MCF 10A (cell line): ENCODE results near the gene DEFB127. TPM values are rescaled to one million over a fixed set of nuclear protein-coding genes. Genes with fewer than 3 reads are reported as not detected.
"Not testable (repeated sequence)": the region's sequence is repeated elsewhere in the genome, so short reads cannot be mapped to it uniquely, and the experiment has no call there.

Experiments used
- BruUV-seq: library from RNA; stranded (reverse); fragments of 400-500 nt; replicated peaks from 2 replicates; lab custom pipeline; 2021; lab: Mats Ljungman, UMichigan
- CTCF ChIA-PET: fragments of 300-600 bp; sonication (Branson Sonifier 250); formaldehyde crosslinking; extraction: SDS; loops from one replicate; lab custom pipeline; 2021; ENCODE audit warnings: antibody characterized with exemption, inconsistent platforms; lab: Yijun Ruan, JAX
- POLR2A ChIA-PET: fragments of 300-600, 350-650 bp; sonication (Branson Sonifier 250); formaldehyde crosslinking; extraction: SDS; loops from one replicate; lab custom pipeline; 2020; ENCODE audit warnings: antibody characterized with exemption, inconsistent platforms; lab: Yijun Ruan, JAX
- DNase-seq: peaks from one replicate; pipeline ENCODE4 v3.0.0-alpha.2; 2018; ENCODE audit not compliant: unreplicated experiment
- H3K27ac Mint-ChIP-seq: one replicate; pipeline ENCODE4 v1.8.0; 2022; ENCODE audit warnings: mild to moderate bottlenecking, low read depth, mixed read lengths; ENCODE audit not compliant: unreplicated experiment
- H3K27me3 Mint-ChIP-seq: one replicate; pipeline ENCODE4 v1.8.0; 2022; ENCODE audit warnings: mixed read lengths; ENCODE audit not compliant: insufficient read depth, unreplicated experiment
- H3K36me3 Mint-ChIP-seq: one replicate; pipeline ENCODE4 v1.8.0; 2022; ENCODE audit warnings: mild to moderate bottlenecking, moderate library complexity, mixed read lengths; ENCODE audit not compliant: insufficient read depth, unreplicated experiment
- H3K4me1 Mint-ChIP-seq: one replicate; pipeline ENCODE4 v1.8.0; 2022; ENCODE audit warnings: mixed read lengths; ENCODE audit not compliant: insufficient read depth, unreplicated experiment
- H3K4me3 Mint-ChIP-seq: one replicate; pipeline ENCODE4 v1.8.0; 2022; ENCODE audit warnings: mild to moderate bottlenecking, moderate library complexity, mixed read lengths; ENCODE audit not compliant: unreplicated experiment
- H3K9me3 Mint-ChIP-seq: one replicate; pipeline ENCODE4 v1.8.0; 2022; ENCODE audit warnings: mixed read lengths; ENCODE audit not compliant: unreplicated experiment
- CTCF ChIP-seq: fragments of 200-600 bp; IDR thresholded peaks from one replicate; pipeline ENCODE4 v1.8.0; 2022; ENCODE audit warnings: antibody characterized with exemption, mild to moderate bottlenecking; ENCODE audit not compliant: unreplicated experiment
- intact Hi-C: fragments of 100-400 bp; cut with micrococcal nuclease; formaldehyde crosslinking; loops from 2 replicates; pipeline ENCODE4 v1.14.1; 2022
- total RNA-seq: library from RNA; stranded (reverse); gene quantifications from 2 replicates; pipeline ENCODE4 v1.2.3, GENCODE V29; 2022

DEFB127 gene
- total RNA-seq, 1 experiment from 2014 or later, result not detected

DNA sequence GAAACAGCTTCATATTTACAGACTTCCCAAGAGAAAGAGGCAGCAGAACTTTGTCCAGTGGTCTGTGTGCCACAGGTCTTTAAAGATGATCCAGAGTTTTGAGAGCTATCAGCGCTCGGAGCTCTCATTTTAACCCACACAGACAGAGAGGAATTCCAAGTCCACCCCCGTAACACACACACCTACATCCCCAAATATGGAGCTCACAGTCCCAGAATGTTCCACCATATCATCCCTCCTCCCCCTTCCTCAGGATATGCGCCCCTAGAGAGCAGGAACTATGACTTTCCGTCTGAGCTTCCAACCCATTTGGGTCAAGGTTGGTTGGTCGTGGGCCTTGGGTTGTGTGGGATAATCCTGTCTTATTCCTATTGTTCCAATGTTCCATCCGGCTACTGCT lies 32.4 kb downstream of the DEFB127 start, which contains the start of gene DEFB128:
Gene DEFB128, minus strand, starts transcription at position 101 of the 400 bp plus-strand sequence. Its CDS starts 88 bp downstream, at position 13.
- peaks cover 62% of the 10 kb centered on the region for H3K27me3 Mint-ChIP-seq
- no peaks in the 10 kb centered on the region for H3K36me3 Mint-ChIP-seq
- no peak within 1 kb of the TSS for H3K4me3 Mint-ChIP-seq

DNA sequence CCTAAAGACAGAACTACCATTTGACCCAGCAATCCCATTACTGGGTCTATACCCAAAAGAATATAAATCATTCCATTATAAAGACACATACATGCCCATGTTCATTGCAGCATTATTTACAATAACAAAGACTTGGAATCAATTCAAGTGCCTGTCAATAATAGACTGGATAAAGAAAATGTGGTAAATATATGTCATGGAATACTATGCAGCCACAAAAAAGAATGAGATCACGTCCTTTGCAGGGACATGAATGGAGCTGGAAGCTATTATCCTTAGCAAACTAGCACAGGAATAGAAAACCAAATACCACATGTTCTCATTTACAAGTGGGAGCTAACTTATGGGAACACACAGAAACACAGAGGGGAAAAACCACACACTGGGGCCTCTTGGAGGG lies 41.0 kb downstream of the DEFB127 start:
- TF ChIP-seq CTCF, result no peak
- intact Hi-C loops, result no loop called here
- Mint-ChIP-seq H3K36me3 (no peaks in the 10 kb centered on the region), H3K4me3 (no peak overlapping the region), H3K9me3 (no peaks in the 10 kb centered on the region), H3K27ac (no peak overlapping the region), H3K27me3 (peaks cover 47% of the 10 kb centered on the region), H3K4me1 (no peaks in the 10 kb centered on the region)
- CTCF ChIA-PET, result no interaction called here
- DNase-seq, result no peak
- no TSS peak for BruUV-seq
- POLR2A ChIA-PET, result no interaction called here

More for the DNA sequence above, 32.4 kb downstream of the DEFB127 start, which contains the start of gene DEFB128:
- no peak within 1 kb of the TSS for H3K27ac Mint-ChIP-seq
- BruUV-seq, result no TSS peak
- no peaks in the 10 kb centered on the region for H3K4me1 Mint-ChIP-seq
- DNase-seq, result no peak
- ChIA-PET POLR2A (interaction anchor here (0.9 kb wide), 1 partner anchor 17 kb away, joined by 3 read pairs; no protein-coding TSS in a partner anchor), CTCF (interaction anchor here (0.9 to 1.0 kb wide), 2 partner anchors 19 to 30 kb away, joined by 3 read pairs; no protein-coding TSS in a partner anchor)
- intact Hi-C loops, result no loop called here
- TF ChIP-seq CTCF, result no peak
- peaks cover 7% of the 10 kb centered on the region for H3K9me3 Mint-ChIP-seq

- H3K9me3 Mint-ChIP-seq, result no peaks in the 10 kb centered on the region
- BruUV-seq, result no TSS peak
These were observed 42.7 kb downstream of the DEFB127 start for GRCh38 chr20:199996-200395.

DNA sequence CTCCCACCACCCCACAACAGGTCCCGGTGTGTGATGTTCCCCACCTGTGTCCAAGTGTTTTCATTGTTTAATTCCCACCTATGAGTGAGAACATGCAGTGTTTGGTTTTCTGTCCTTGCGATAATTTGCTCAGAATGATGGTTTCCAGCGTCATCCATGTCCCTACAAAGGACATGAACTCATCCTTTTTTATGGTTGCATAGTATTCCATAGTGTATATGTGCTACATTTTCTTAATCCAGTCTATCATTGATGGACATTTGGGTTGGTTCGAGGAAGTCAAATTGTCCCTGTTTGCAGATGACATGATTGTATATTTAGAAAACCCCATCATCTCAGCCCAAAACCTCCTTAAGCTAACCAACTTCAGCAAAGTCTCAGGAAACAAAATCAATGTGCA lies 46.4 kb downstream of the DEFB127 start:
- intact Hi-C loops, H3K4me1 Mint-ChIP-seq, DNase-seq, H3K27ac Mint-ChIP-seq, H3K36me3 Mint-ChIP-seq, BruUV-seq, H3K4me3 Mint-ChIP-seq, H3K9me3 Mint-ChIP-seq: not testable (repeated sequence)
- ChIA-PET CTCF (interaction anchor here (0.6 to 2.2 kb wide), 2 partner anchors 22 to 32 kb away, joined by 3 to 4 read pairs; no protein-coding TSS in a partner anchor), POLR2A (interaction anchor here (1.3 kb wide), 1 partner anchor 16 kb away, joined by 4 read pairs; no protein-coding TSS in a partner anchor)
- H3K27me3 Mint-ChIP-seq, result peaks cover 53% of the 10 kb centered on the region

More at GRCh38 chr20:199996-200395, 42.7 kb downstream of the DEFB127 start:
- peaks cover 56% of the 10 kb centered on the region for H3K27me3 Mint-ChIP-seq
- intact Hi-C loops, result no loop called here
- no peak overlapping the region for H3K27ac Mint-ChIP-seq
- ChIA-PET POLR2A (no interaction called here), CTCF (interaction anchor here (2.3 kb wide), 1 partner anchor 19 kb away, joined by 6 read pairs; no protein-coding TSS in a partner anchor)
- H3K36me3 Mint-ChIP-seq, result no peaks in the 10 kb centered on the region
- no peaks in the 10 kb centered on the region for H3K4me1 Mint-ChIP-seq
- TF ChIP-seq CTCF, result no peak
- no peak overlapping the region for H3K4me3 Mint-ChIP-seq
- peak; percentile 3 for DNase-seq

Other genes with a start within 250 kb of the DEFB127 start
- gene DEFB125, start 69.8 kb upstream of the DEFB127 start, total RNA-seq, result not detected in 2 replicates
- not detected in 2 replicates for gene DEFB126, start 14.9 kb upstream of the DEFB127 start, total RNA-seq
- gene DEFB128, start 32.3 kb downstream of the DEFB127 start, total RNA-seq, result not detected in 2 replicates
- not detected in 2 replicates for gene DEFB129, start 69.8 kb downstream of the DEFB127 start, total RNA-seq
- not detected in 2 replicates for gene DEFB132, start 100.3 kb downstream of the DEFB127 start, total RNA-seq
- 2.4 and 3.8 TPM in 2 replicates for gene C20orf96, start 133.3 kb downstream of the DEFB127 start, total RNA-seq
- gene ZCCHC3, start 140.1 kb downstream of the DEFB127 start, total RNA-seq, result 11.7 and 12.1 TPM in 2 replicates
- 17.2 and 17.6 TPM in 2 replicates for gene SOX12, start 168.1 kb downstream of the DEFB127 start, total RNA-seq
- 8.2 and 8.4 TPM in 2 replicates for gene NRSN2, start 189.7 kb downstream of the DEFB127 start, total RNA-seq
- 477 and 598 TPM in 2 replicates for gene TRIB3, start 223.3 kb downstream of the DEFB127 start, total RNA-seq